Upper lobe of left lung (tissue), 4 donors: ENCODE results near the gene UNC79.

ENCODE experiments used
- CTCF ChIP-seq, 6 experiments: fragments of 450-650 bp in 4 of 6; fragments of 200-600 bp in 2 of 6; sonication (generic) in 2 of 6; IDR thresholded peaks; one replicate each; pipeline ENCODE4 v1.5.1; 2016 to 2019; ENCODE audit warnings: antibody characterized with exemption in 6 of 6
- EP300 ChIP-seq, 4 donors: sonication (generic); formaldehyde crosslinking; IDR thresholded peaks; one replicate each; pipeline ENCODE4 v1.5.1; 2017; ENCODE audit warnings: antibody characterized with exemption in 4 of 4, control low read depth in 2 of 4
- POLR2AphosphoS5 ChIP-seq, 2 donors: sonication (generic); formaldehyde crosslinking; IDR thresholded peaks; one replicate each; pipeline ENCODE4 v1.5.1; 2017; ENCODE audit warnings: antibody characterized with exemption in 2 of 2

- TF ChIP-seq POLR2AphosphoS5 (IDR thresholded peaks at IDR 0.05) (no peak), CTCF (IDR thresholded peaks at IDR 0.05) (no peak), EP300 (IDR thresholded peaks at IDR 0.05) (no peak)
Measured at GRCh38 chr14:93629643-93630042, 198.9 kb downstream of the UNC79 start.
